MCF 10A (cell line): ENCODE data around the gene RGS11. TPM values are rescaled to one million over a fixed set of nuclear protein-coding genes. Genes with fewer than 3 reads are reported as not detected.

Experiments used
- BruUV-seq: library from RNA; stranded (reverse); fragments of 400-500 nt; replicated peaks from 2 replicates; lab custom pipeline; 2021; lab: Mats Ljungman, UMichigan
- CTCF ChIA-PET: fragments of 300-600 bp; sonication (Branson Sonifier 250); formaldehyde crosslinking; extraction: SDS; loops from one replicate; lab custom pipeline; 2021; ENCODE audit warnings: antibody characterized with exemption, inconsistent platforms; lab: Yijun Ruan, JAX
- POLR2A ChIA-PET: fragments of 300-600, 350-650 bp; sonication (Branson Sonifier 250); formaldehyde crosslinking; extraction: SDS; loops from one replicate; lab custom pipeline; 2020; ENCODE audit warnings: antibody characterized with exemption, inconsistent platforms; lab: Yijun Ruan, JAX
- DNase-seq: peaks from one replicate; pipeline ENCODE4 v3.0.0-alpha.2; 2018; ENCODE audit not compliant: unreplicated experiment
- H3K27ac Mint-ChIP-seq: one replicate; pipeline ENCODE4 v1.8.0; 2022; ENCODE audit warnings: mild to moderate bottlenecking, low read depth, mixed read lengths; ENCODE audit not compliant: unreplicated experiment
- H3K27me3 Mint-ChIP-seq: one replicate; pipeline ENCODE4 v1.8.0; 2022; ENCODE audit warnings: mixed read lengths; ENCODE audit not compliant: insufficient read depth, unreplicated experiment
- H3K36me3 Mint-ChIP-seq: one replicate; pipeline ENCODE4 v1.8.0; 2022; ENCODE audit warnings: mild to moderate bottlenecking, moderate library complexity, mixed read lengths; ENCODE audit not compliant: insufficient read depth, unreplicated experiment
- H3K4me1 Mint-ChIP-seq: one replicate; pipeline ENCODE4 v1.8.0; 2022; ENCODE audit warnings: mixed read lengths; ENCODE audit not compliant: insufficient read depth, unreplicated experiment
- H3K4me3 Mint-ChIP-seq: one replicate; pipeline ENCODE4 v1.8.0; 2022; ENCODE audit warnings: mild to moderate bottlenecking, moderate library complexity, mixed read lengths; ENCODE audit not compliant: unreplicated experiment
- H3K9me3 Mint-ChIP-seq: one replicate; pipeline ENCODE4 v1.8.0; 2022; ENCODE audit warnings: mixed read lengths; ENCODE audit not compliant: unreplicated experiment
- intact Hi-C: fragments of 100-400 bp; cut with micrococcal nuclease; formaldehyde crosslinking; loops from 2 replicates; pipeline ENCODE4 v1.14.1; 2022
- total RNA-seq: library from RNA; stranded (reverse); gene quantifications from 2 replicates; pipeline ENCODE4 v1.2.3, GENCODE V29; 2022
- TF ChIP-seq, protein P1 (sequence below): fragments of 200-600 bp; IDR thresholded peaks from one replicate; pipeline ENCODE4 v1.8.0; 2022; ENCODE audit warnings: antibody characterized with exemption, mild to moderate bottlenecking; ENCODE audit not compliant: unreplicated experiment

RGS11 gene
- total RNA-seq, 1 experiment from 2014 or later: 1.7 TPM

DNA sequence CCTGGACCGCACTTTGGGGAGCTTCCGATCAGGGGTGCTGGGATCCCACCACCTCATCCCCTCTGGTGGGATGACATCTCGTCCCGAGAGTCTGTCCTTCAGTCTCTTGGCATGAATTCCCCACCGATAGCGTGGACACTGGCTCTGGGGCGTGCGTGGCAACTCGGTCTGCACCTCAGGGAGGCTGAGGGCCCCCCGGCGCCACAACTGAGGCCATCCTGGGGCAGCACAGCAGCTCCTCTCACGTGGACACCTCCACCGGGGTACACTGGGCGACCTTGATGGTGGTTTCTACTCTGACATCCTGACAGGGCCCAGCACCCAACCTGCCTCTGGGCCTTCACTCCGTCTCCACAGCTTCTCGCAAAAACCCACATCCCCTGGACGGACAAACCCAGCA, 15.8 kb upstream of the RGS11 start:
- Mint-ChIP-seq H3K36me3 (peaks cover 32% of the 10 kb centered on the region), H3K27me3 (no peaks in the 10 kb centered on the region), H3K4me1 (no peaks in the 10 kb centered on the region), H3K9me3 (no peaks in the 10 kb centered on the region), H3K27ac (no peak overlapping the region), H3K4me3 (no peak overlapping the region)
- no peak for DNase-seq
- TF ChIP-seq, protein P1, sequence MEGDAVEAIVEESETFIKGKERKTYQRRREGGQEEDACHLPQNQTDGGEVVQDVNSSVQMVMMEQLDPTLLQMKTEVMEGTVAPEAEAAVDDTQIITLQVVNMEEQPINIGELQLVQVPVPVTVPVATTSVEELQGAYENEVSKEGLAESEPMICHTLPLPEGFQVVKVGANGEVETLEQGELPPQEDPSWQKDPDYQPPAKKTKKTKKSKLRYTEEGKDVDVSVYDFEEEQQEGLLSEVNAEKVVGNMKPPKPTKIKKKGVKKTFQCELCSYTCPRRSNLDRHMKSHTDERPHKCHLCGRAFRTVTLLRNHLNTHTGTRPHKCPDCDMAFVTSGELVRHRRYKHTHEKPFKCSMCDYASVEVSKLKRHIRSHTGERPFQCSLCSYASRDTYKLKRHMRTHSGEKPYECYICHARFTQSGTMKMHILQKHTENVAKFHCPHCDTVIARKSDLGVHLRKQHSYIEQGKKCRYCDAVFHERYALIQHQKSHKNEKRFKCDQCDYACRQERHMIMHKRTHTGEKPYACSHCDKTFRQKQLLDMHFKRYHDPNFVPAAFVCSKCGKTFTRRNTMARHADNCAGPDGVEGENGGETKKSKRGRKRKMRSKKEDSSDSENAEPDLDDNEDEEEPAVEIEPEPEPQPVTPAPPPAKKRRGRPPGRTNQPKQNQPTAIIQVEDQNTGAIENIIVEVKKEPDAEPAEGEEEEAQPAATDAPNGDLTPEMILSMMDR: no peak
- ChIA-PET POLR2A (no interaction called here), CTCF (no interaction called here)
- intact Hi-C loops: no loop called here
- no TSS peak for BruUV-seq

DNA sequence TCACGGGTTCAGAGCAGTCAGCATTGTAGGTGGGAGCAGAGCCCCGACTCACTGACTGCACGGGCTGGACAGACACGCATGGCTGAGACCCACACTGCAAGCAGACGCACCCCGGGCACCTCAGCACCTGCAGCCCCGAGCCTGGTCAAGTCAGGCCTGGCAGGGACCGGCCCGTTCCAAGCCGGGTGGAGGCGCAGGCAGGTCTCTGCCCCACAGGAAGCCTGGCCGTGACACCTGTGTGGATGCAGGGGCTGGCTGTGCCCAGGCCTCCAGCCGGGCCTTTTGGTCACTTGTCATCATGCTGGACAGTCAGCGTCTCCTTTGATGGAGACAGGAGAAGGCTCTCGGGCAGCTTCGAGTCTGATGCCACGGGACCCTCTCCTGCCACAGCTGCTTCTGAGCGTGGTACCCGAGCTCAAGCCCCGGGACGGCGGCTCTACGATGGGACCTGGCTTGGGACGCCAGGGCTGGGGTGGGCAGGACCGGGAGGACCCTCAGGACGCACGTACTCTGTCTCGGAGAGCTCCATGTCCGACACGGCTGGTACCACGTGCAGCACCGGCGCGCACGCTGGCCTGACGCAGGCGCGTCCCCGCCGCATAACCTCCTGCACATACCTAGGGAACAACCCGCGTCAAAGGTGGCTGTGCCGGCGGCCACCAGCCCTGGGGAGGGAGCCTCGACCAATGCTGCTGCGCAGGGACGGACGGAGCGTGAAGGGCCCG, 15.1 kb upstream of the RGS11 start:
- H3K36me3 Mint-ChIP-seq: peaks cover 29% of the 10 kb centered on the region
- DNase-seq: no peak
- no peaks in the 10 kb centered on the region for H3K4me1 Mint-ChIP-seq
- no peak overlapping the region for H3K27ac Mint-ChIP-seq
- CTCF ChIA-PET: no interaction called here
- intact Hi-C loops: no loop called here
- POLR2A ChIA-PET: no interaction called here
- H3K4me3 Mint-ChIP-seq: no peak overlapping the region
- H3K9me3 Mint-ChIP-seq: no peaks in the 10 kb centered on the region
- no TSS peak for BruUV-seq
- TF ChIP-seq, protein P1: no peak
- H3K27me3 Mint-ChIP-seq: no peaks in the 10 kb centered on the region

DNA sequence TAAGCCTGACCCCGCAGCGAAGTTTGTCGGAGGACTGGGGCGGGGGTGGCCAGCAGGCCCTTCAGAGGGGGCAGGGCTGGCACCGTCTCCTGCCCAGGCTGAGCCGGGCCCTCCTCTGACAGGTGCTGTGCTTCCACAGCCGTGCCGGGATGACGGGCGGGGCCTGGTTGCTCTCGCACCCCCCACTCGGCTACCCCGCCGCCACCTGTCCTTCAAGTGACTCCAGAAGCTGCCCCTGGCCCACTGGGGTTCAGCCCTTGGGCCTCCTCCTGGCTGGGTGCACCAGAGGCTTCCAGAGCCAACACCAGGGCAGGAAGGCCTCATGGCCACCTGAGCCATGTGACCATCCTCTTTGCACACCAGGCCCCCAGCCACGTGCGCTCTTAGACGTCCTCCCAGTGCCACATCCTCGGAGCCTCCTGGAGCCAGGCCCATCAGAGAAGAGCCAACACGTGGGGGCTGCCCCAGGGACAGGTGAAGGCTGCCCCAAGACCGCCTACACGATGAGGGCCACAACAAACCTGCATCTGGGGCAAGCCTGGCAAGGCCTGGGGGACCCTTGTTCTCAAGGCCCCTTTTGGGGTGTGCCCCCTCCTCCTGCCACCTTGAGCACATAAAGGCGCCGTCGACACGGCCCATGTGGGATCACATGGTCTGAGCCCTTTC, 14.4 kb upstream of the RGS11 start:
- ChIA-PET CTCF (no interaction called here), POLR2A (no interaction called here)
- intact Hi-C loops: no loop called here
- DNase-seq: no peak
- no peaks in the 10 kb centered on the region for H3K4me1 Mint-ChIP-seq
- H3K9me3 Mint-ChIP-seq: no peaks in the 10 kb centered on the region
- H3K36me3 Mint-ChIP-seq: peaks cover 27% of the 10 kb centered on the region
- H3K4me3 Mint-ChIP-seq: no peak overlapping the region
- H3K27ac Mint-ChIP-seq: no peak overlapping the region
- BruUV-seq: no TSS peak
- no peaks in the 10 kb centered on the region for H3K27me3 Mint-ChIP-seq
- TF ChIP-seq, protein P1: no peak

DNA sequence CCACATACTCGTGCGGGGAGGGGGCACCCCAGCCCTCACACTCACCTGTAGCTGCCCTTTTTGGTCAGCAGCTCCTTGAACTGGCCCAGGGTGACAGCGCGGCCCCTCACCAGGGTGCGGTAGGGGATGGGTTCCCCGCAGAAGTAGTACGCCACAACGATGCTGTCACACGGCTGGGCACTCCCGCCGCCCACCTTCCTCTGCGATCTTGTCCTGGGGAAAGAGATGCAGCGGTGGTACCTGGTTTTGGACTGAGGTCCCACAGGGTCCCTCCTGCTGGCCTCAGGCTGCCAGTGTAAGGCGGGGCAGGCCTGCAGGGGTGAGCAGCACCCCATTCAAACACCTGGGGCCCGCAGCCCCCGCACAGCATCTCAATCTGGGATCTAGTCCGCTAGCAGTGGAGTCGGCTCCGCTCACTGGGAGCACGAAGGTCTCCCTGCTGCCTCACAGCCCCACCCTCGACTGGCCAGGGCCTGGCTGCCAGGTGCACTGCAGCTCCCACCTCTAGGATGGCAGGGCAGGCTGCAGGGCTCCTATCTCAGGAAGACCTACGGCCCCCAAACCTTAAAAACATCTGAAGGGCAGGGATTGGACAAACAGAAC, 13.8 kb upstream of the RGS11 start:
- TF ChIP-seq, protein P1: no peak
- Mint-ChIP-seq H3K9me3 (no peaks in the 10 kb centered on the region), H3K4me1 (no peaks in the 10 kb centered on the region), H3K27ac (no peak overlapping the region), H3K27me3 (no peaks in the 10 kb centered on the region), H3K36me3 (peaks cover 27% of the 10 kb centered on the region), H3K4me3 (no peak overlapping the region)
- DNase-seq: no peak
- intact Hi-C loops: no loop called here
- ChIA-PET POLR2A (no interaction called here), CTCF (no interaction called here)
- no TSS peak for BruUV-seq
